Stimulated activated memory B cell treated with anti-CD40 and anti-IgM and Interleukin-4, amounts not matched to agents 10 μg/mL and 1 μg/mL and 100 μg/mL, for 72 hours (primary cell): ENCODE measurements around the gene OS9.

Source experiments
- ATAC-seq: fragments of 150-1000 bp; cut with Tn5 transposase; 2 replicates; pipeline ENCODE4 v1.10.0; 2021
- H3K27ac Mint-ChIP-seq: one replicate; pipeline ENCODE4 v1.8.0; 2022; ENCODE audit warnings: mild to moderate bottlenecking, mixed read lengths
- H3K27me3 Mint-ChIP-seq: one replicate; pipeline ENCODE4 v1.8.0; 2022; ENCODE audit warnings: mixed read lengths
- H3K36me3 Mint-ChIP-seq: one replicate; pipeline ENCODE4 v1.8.0; 2022; ENCODE audit warnings: mixed read lengths
- H3K4me1 Mint-ChIP-seq: one replicate; pipeline ENCODE4 v1.8.0; 2022; ENCODE audit warnings: mixed read lengths
- H3K4me3 Mint-ChIP-seq: one replicate; pipeline ENCODE4 v1.8.0; 2022; ENCODE audit warnings: mild to moderate bottlenecking, moderate library complexity, mixed read lengths
- H3K9me3 Mint-ChIP-seq: one replicate; pipeline ENCODE4 v1.8.0; 2022; ENCODE audit warnings: mixed read lengths

Gene OS9

DNA sequence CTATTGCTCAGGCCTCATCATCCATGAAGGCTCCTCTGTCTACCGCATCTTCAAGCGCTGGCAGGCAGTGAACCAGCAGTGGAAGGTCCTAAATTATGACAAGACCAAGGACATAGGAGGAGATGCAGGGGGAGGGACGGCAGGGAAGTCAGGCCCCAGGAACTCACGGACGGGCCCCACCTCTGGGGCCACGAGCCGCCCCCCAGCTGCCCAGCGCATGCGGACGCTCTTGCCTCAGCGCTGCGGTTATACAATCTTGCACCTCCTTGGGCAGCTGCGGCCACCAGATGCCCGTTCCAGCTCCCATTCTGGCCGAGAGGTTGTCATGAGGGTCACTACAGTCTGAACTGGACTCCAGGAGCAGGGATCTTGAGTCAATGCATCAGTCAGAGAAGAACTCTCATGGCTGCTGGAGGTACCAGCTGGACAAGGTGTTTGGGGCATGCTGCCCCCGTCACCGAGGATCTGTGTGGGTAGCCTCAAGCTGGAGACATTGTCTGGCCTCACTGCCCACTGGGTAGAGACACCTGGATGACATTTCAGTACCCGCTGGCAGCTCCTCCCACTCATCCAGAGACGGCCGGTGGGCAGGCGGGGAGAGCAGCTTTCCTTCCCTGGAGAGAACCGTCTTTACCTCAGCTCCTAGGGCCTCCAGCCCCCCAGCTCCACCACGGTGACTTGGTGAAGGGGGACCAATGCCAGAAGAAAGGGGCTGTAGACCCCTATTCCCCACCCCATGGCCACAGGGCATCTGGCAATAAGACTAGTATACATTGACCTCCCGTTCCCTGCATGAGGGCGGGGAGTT, 64.8 kb downstream of the OS9 start:
- Mint-ChIP-seq H3K4me3 (no peak overlapping the region), H3K27me3 (no peaks in the 10 kb centered on the region), H3K27ac (no peak overlapping the region), H3K9me3 (no peaks in the 10 kb centered on the region), H3K4me1 (peaks cover 51% of the 10 kb centered on the region), H3K36me3 (peaks cover 21% of the 10 kb centered on the region)
- ATAC-seq = no peak

DNA sequence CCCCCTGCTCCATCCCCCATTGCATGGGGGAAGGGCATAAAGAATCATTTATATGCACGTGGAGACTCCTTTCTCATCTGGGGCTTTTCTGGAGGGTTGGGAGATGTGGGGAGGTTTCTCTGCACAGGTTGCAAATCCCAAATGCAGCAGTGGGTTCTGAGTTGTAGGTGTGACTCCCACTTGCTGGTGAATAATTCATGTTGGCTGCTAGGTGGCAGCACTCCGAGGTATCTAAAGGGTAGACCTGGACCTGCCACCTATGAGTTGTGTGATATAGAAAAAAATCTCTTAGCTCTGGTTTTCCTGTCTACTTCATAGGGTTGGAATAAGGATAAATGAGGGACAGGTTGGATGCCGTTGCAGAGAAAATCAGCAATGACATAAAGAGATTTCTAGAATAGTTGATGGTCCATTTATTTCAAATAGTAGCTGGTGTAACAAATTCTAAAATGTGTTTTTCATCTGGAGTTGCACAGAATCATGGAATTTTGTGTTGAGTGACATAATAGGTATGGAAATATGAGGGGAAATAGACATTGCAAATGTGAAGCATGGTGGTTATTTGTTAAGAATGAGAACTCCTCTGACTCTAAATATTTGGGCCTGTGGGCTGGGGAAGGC, 65.5 kb downstream of the OS9 start:
- Mint-ChIP-seq H3K4me1 (peaks cover 49% of the 10 kb centered on the region), H3K27me3 (no peaks in the 10 kb centered on the region), H3K9me3 (no peaks in the 10 kb centered on the region), H3K4me3 (no peak overlapping the region), H3K27ac (no peak overlapping the region), H3K36me3 (peaks cover 21% of the 10 kb centered on the region)
- ATAC-seq = no peak

- peaks cover 21% of the 10 kb centered on the region for H3K36me3 Mint-ChIP-seq
- peaks cover 54% of the 10 kb centered on the region for H3K4me1 Mint-ChIP-seq
- peaks cover 7% of the 10 kb centered on the region for H3K27me3 Mint-ChIP-seq
- ATAC-seq = no peak
- H3K9me3 Mint-ChIP-seq = no peaks in the 10 kb centered on the region
- H3K4me3 Mint-ChIP-seq = no peak overlapping the region
- H3K27ac Mint-ChIP-seq = no peak overlapping the region
These were observed 66.5 kb downstream of the OS9 start for GRCh38 chr12:57760347-57760982.

DNA sequence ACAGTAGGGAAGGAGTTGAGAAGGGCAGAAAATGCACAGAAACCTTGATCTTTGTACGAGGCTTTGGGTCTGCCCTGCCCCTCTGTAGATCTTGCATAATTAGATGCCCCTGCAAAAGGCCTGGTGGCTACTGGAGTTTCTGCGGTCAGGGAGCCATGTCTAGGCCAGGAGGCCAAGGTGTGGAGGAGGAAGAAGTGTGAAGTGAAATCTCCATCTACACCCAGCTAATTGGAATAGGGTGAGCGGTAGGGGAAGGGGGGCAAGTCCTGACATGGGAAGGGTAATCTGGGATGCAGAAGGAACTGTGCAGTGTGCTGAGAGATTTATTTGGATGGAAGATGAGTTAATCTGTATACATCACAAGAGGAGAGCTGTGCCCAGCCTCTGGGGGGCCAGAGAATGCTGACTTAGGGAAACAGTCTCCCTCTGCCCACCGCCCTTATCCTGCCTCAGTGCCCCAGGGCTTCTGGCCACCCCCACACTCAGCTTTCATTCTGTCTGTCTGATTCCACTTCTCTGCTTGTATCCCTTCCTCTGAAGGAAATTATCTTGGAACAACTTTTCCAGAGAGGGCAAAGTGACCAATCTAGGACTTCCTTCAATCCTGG, 67.6 kb downstream of the OS9 start:
- H3K4me1 Mint-ChIP-seq = peaks cover 59% of the 10 kb centered on the region
- peaks cover 14% of the 10 kb centered on the region for H3K27me3 Mint-ChIP-seq
- ATAC-seq = no peak
- H3K36me3 Mint-ChIP-seq = peaks cover 21% of the 10 kb centered on the region
- no peaks in the 10 kb centered on the region for H3K9me3 Mint-ChIP-seq
- H3K27ac Mint-ChIP-seq = no peak overlapping the region
- no peak overlapping the region for H3K4me3 Mint-ChIP-seq

DNA sequence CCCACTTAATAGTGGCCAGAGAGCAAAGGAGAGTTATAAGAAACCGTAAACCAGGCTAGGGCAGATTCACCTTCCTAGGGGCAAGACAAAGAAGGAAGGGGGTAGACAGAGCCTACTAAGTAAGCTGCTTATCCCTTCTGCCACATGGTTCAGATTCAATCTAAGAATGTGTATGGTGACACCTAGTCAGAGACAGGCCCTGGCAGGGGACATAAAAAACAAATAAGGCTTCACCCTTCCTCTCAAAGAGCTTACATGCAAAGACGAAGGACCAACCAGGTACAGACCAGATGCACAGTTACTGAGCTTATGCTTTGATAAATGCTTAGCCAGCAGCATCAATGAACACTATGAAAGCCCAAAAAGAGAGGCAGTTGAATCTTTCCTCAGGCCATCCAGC, 68.5 kb downstream of the OS9 start:
- H3K4me3 Mint-ChIP-seq = no peak overlapping the region
- peaks cover 60% of the 10 kb centered on the region for H3K4me1 Mint-ChIP-seq
- peaks cover 19% of the 10 kb centered on the region for H3K27me3 Mint-ChIP-seq
- peaks cover 21% of the 10 kb centered on the region for H3K36me3 Mint-ChIP-seq
- no peak overlapping the region for H3K27ac Mint-ChIP-seq
- ATAC-seq = no peak
- no peaks in the 10 kb centered on the region for H3K9me3 Mint-ChIP-seq

DNA sequence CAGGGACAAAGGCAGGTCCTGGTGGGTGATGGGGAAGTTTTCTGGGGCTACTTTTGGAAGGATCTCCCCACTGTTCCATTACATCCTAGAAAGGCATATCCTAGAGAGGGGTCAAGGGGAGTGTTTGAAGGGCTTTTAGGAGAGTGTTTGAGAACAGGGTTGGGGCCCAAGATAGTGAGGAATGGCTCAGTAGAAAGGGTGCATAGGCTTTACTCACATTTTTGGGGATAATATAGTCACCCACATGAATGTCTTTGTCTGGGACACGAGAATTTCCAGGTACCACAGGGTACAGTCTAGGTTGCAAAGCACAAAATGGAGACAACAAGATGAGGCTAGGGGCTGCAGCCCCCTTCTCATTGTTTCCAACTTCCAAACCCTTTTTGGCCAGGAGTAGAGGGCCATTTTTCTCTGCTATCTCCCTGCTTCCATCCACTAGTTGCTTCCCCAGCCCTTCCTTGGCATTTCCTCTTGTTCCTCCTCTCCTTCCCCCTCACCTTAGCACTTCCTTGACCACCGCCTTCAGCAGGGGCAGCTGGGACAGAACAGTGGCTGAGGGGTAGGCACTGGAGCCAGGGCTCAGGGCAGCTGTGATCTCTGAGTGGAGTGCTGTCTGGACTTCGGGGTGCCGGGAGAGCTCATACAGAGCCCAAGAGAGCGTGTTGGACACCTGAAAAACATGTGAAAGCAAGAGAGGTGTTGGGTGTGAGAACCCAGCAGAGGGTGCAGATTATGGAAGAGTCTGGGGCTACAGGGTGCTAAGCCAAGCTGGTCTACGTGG, 70.1 kb downstream of the OS9 start:
- Mint-ChIP-seq H3K9me3 (no peaks in the 10 kb centered on the region), H3K27me3 (peaks cover 19% of the 10 kb centered on the region), H3K4me1 (peaks cover 54% of the 10 kb centered on the region), H3K27ac (no peak overlapping the region), H3K36me3 (peaks cover 24% of the 10 kb centered on the region), H3K4me3 (peak overlapping the region; percentile 37)
- ATAC-seq = no peak

DNA sequence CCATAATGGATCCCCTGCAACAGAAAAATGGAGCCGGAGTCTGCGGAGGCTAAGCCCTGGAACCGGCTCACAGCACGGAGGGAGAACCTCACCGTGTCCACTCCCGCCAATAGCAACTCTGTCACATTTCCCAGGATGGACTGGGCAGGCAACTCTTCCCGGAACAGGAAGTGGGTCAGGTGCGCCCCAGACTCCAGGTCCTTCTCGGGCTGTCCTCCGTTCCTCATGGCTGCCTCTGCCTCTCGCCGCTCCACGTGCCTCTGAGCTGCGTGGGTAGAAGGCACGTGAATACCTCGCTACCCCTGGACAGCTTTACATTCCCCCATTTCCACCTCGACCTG, 70.7 kb downstream of the OS9 start:
- H3K4me3 Mint-ChIP-seq = peak overlapping the region; percentile 85
- peaks cover 48% of the 10 kb centered on the region for H3K4me1 Mint-ChIP-seq
- H3K9me3 Mint-ChIP-seq = no peaks in the 10 kb centered on the region
- H3K36me3 Mint-ChIP-seq = peaks cover 23% of the 10 kb centered on the region
- peak overlapping the region; percentile 77 for H3K27ac Mint-ChIP-seq
- ATAC-seq = peak; percentile 40
- H3K27me3 Mint-ChIP-seq = peaks cover 19% of the 10 kb centered on the region

DNA sequence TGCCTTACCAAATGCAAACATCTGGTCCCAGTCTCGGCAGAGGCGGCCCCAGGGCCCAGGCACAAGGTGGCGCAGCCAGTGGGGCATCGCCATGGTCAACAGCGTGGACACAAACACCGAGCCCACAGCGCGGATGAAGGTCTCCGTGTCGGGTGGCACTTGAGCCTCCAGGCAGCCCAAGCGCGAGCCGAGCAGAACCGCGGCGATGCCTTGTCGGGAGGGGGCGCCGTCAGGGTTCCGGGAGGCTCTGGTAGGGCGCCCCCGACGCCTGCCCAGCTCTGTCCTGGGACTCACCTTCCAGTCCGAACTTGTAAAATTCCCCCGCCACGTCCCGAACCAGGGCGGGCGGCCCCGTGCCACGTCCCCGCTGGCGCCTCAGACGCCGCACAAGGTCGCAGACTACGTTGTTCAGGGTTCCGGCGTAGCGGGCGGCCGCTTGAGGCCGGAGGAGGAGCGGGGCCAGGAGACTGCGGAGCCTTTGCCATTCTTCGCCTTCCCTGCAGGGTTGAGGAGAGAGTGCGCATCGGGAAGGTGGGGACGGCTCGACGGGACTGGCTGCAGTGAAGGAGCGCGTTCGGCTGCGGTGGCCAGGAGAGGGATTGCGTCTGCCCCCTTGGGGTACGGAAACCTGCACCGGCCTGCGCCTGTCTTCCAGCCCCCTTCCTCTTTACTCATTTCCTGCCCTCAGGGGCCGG, 71.2 kb downstream of the OS9 start:
- peaks cover 25% of the 10 kb centered on the region for H3K36me3 Mint-ChIP-seq
- peak; percentile 80 for ATAC-seq
- peak overlapping the region; percentile 85 for H3K4me3 Mint-ChIP-seq
- peak overlapping the region; percentile 77 for H3K27ac Mint-ChIP-seq
- H3K4me1 Mint-ChIP-seq = peaks cover 44% of the 10 kb centered on the region
- peaks cover 19% of the 10 kb centered on the region for H3K27me3 Mint-ChIP-seq
- no peaks in the 10 kb centered on the region for H3K9me3 Mint-ChIP-seq

- peaks cover 49% of the 10 kb centered on the region for H3K4me1 Mint-ChIP-seq
These were observed 71.9 kb downstream of the OS9 start for GRCh38 chr12:57765698-57766463.

DNA sequence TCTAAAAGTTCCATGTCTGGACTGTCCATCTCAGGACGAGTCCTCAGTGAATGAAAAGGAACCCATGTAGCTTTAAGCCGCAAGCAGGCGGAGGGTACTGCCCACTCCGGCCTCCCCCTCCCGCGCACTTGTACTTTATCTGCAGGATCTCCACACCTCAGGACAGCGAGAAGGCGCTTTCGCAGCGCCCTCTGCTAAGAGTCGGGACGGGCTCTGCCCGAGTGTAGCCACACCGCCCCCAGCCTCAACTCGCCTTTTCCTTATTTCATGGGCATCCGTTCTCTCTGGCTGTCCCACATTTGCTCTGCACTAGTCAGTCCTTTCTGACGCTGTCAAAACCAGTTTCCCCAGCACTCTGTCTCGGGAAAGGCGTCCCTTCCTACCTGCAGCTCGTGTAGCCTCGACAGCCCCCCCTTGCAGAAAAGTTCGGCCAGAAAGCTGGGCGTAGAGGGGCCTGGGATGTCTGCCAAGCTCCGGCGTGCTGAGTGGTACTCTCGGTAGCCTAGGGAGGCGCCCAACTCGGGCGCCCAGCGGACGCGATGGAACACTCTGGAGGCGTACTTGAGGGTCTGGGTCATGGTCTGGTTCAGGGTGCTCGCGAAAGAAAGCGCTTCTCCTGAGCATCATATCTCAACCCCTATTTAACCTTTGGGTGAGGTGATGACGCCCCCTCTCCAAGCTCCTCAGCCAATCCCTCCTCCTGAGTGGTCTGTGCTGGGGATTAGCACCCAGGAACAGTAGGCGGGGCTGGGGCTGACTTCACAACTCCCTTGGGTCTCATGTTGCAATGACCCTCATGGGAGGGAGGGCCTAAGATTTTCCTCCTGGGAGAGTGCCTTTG, 72.8 kb downstream of the OS9 start, which contains the start of gene CYP27B1:
CYP27B1 (minus strand) TSS at position 615 of the 841 bp plus-strand sequence; CDS start at position 578, 37 bp downstream.
- peak within 1 kb of the TSS; percentile 85 for H3K4me3 Mint-ChIP-seq
- ATAC-seq = no peak
- H3K36me3 Mint-ChIP-seq = peaks cover 27% of the 10 kb centered on the region
- peaks cover 52% of the 10 kb centered on the region for H3K4me1 Mint-ChIP-seq
- H3K27ac Mint-ChIP-seq = no peak within 1 kb of the TSS
- H3K27me3 Mint-ChIP-seq = peaks cover 19% of the 10 kb centered on the region
- no peaks in the 10 kb centered on the region for H3K9me3 Mint-ChIP-seq

More at GRCh38 chr12:57765698-57766463, 71.9 kb downstream of the OS9 start:
- no peaks in the 10 kb centered on the region for H3K9me3 Mint-ChIP-seq
- H3K27me3 Mint-ChIP-seq = peaks cover 19% of the 10 kb centered on the region
- peaks cover 30% of the 10 kb centered on the region for H3K36me3 Mint-ChIP-seq
- peak overlapping the region; percentile 77 for H3K27ac Mint-ChIP-seq
- H3K4me3 Mint-ChIP-seq = peak overlapping the region; percentile 85
- peak; percentile 25 for ATAC-seq

DNA sequence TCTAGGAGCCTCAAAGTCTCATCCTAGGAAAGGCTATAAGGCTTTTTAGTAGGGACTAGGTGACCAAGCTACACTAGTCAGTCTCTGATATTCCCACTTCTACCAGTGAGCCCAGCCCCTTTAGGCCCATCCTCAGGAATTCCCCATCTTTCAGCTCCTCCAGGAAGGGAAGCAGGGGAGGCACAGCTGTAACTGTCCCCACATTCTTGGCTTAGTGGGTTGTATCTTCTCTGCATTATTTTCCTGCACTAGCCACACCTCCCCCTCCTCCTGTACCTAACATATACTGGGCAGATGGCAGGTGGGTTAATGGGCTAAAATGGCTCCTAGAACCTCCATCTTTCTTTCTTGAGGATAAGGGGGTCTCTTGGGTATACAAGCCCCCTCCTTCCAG, 73.4 kb downstream of the OS9 start:
- no peak for ATAC-seq
- Mint-ChIP-seq H3K9me3 (no peaks in the 10 kb centered on the region), H3K27ac (no peak overlapping the region), H3K4me1 (peaks cover 56% of the 10 kb centered on the region), H3K27me3 (peaks cover 19% of the 10 kb centered on the region), H3K4me3 (no peak overlapping the region), H3K36me3 (peaks cover 27% of the 10 kb centered on the region)

DNA sequence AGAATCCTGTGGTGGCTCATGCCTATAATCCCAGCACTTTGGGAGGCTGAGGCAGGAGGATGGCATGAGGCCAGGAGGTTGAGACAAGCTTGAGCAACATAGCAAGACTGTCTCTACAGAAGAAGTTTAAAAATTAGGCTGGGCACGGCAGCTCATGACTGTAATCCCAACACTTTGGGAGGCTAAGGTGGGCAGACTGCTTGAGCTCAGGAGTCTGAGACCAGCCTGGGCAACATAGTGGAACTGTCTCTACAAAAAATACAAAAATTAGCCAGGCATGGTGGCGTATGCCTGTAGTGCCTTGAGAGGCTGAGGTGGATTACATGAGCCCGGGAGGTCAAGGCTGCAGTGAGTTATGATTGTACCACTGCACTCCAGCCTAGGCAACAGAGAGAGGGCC, 73.9 kb downstream of the OS9 start:
- H3K4me1 Mint-ChIP-seq = peaks cover 59% of the 10 kb centered on the region
- peaks cover 27% of the 10 kb centered on the region for H3K36me3 Mint-ChIP-seq
- ATAC-seq = no peak
- no peak overlapping the region for H3K4me3 Mint-ChIP-seq
- peaks cover 19% of the 10 kb centered on the region for H3K27me3 Mint-ChIP-seq
- H3K9me3 Mint-ChIP-seq = no peaks in the 10 kb centered on the region
- no peak overlapping the region for H3K27ac Mint-ChIP-seq

- Mint-ChIP-seq H3K4me3 (no peak overlapping the region), H3K9me3 (no peaks in the 10 kb centered on the region), H3K27me3 (peaks cover 19% of the 10 kb centered on the region), H3K27ac (no peak overlapping the region), H3K36me3 (peaks cover 27% of the 10 kb centered on the region), H3K4me1 (peaks cover 56% of the 10 kb centered on the region)
- no peak for ATAC-seq
These were observed 75.7 kb downstream of the OS9 start for GRCh38 chr12:57769594-57769993.
